ENCODE data around the gene MTERF1.

DNA sequence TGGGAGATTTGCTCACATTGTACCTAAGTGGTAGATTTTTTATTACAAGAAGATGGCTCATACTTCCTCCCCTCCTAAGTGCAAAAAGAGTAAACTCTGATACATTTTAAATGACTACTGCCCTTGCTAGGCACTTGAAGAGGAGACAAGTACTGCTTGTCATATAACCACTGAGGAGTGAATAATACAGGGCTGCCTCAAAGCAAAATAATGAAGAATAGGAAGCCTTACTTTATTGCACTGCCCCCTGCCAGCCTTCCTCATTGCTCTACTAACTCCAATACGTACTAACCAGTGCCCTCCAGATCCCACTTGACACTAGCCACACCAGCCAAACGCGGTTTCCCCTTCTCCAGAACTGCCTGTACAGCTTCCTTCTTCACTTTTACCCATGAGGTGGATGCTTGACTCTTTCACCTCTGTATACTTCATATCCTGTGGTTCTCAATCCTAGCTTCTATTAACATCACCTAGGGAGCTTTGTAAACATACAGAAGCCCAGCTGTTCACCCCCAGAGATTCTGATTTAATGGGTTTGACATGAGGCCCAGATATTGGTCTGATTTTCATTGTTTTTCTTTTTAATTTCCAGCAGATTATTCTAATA lies 11.7 kb upstream of the MTERF1 start:
- TF ChIP-seq, protein P1, sequence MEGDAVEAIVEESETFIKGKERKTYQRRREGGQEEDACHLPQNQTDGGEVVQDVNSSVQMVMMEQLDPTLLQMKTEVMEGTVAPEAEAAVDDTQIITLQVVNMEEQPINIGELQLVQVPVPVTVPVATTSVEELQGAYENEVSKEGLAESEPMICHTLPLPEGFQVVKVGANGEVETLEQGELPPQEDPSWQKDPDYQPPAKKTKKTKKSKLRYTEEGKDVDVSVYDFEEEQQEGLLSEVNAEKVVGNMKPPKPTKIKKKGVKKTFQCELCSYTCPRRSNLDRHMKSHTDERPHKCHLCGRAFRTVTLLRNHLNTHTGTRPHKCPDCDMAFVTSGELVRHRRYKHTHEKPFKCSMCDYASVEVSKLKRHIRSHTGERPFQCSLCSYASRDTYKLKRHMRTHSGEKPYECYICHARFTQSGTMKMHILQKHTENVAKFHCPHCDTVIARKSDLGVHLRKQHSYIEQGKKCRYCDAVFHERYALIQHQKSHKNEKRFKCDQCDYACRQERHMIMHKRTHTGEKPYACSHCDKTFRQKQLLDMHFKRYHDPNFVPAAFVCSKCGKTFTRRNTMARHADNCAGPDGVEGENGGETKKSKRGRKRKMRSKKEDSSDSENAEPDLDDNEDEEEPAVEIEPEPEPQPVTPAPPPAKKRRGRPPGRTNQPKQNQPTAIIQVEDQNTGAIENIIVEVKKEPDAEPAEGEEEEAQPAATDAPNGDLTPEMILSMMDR (IDR thresholded peaks at IDR 0.05), result no peak
- no peak for TF ChIP-seq EP300 (IDR thresholded peaks at IDR 0.05)
- TF ChIP-seq POLR2AphosphoS5 (IDR thresholded peaks at IDR 0.05), result no peak

Measured in gastroesophageal sphincter (tissue), 3 donors.